Liver (tissue), 9 donors: Measurements from ENCODE around the gene ZNF292. TPM values are rescaled to one million over a fixed set of nuclear protein-coding genes. Genes with fewer than 3 reads are reported as not detected.

Experiments
- DNase-seq: peaks from one replicate; pipeline ENCODE4 v3.0.0-alpha.2; 2017; ENCODE audit warnings: low spot score
- H3K27ac ChIP-seq, 2 donors: one replicate each; pipeline ENCODE4 v1.7.0; 2013; ENCODE audit warnings: inconsistent platforms in 2 of 2, low read length in 2 of 2, control low read depth in 1 of 2, low read depth in 1 of 2, mild to moderate bottlenecking in 1 of 2
- H3K27me3 ChIP-seq, 4 donors: one replicate each; pipeline versions ENCODE4 v1.6.1 to v1.7.0; 2013; ENCODE audit warnings: low read length in 3 of 4, inconsistent platforms in 1 of 4, mild to moderate bottlenecking in 1 of 4, moderate library complexity in 1 of 4; ENCODE audit not compliant: control insufficient read depth in 4 of 4, insufficient read depth in 4 of 4
- H3K36me3 ChIP-seq, 4 donors: one replicate each; pipeline versions ENCODE4 v1.6.1 to v1.7.0; 2013; ENCODE audit warnings: low read length in 3 of 4, mild to moderate bottlenecking in 3 of 4, low read depth in 1 of 4, moderate library complexity in 1 of 4; ENCODE audit not compliant: control insufficient read depth in 4 of 4, insufficient read depth in 3 of 4
- H3K4me1 ChIP-seq, 4 donors: one replicate each; pipeline versions ENCODE4 v1.6.1 to v1.7.0; 2013; ENCODE audit warnings: low read length in 3 of 4, mild to moderate bottlenecking in 3 of 4, moderate library complexity in 1 of 4; ENCODE audit not compliant: control insufficient read depth in 4 of 4, insufficient read depth in 4 of 4
- H3K4me3 ChIP-seq, 3 donors: one replicate each; pipeline versions ENCODE4 v1.6.1 to v1.7.0; 2013; ENCODE audit warnings: low read length in 3 of 3, control low read depth in 1 of 3, low read depth in 1 of 3, mild to moderate bottlenecking in 1 of 3
- H3K9ac ChIP-seq, 2 donors: one replicate each; pipeline ENCODE4 v1.7.0; 2013; ENCODE audit warnings: low read length in 2 of 2, mild to moderate bottlenecking in 2 of 2, moderate library complexity in 2 of 2, control low read depth in 1 of 2, low read depth in 1 of 2
- H3K9me3 ChIP-seq, 4 donors: one replicate each; pipeline versions ENCODE4 v1.6.1 to v1.7.0; 2013; ENCODE audit warnings: low read length in 3 of 4; ENCODE audit not compliant: control insufficient read depth in 4 of 4
- EGR1 ChIP-seq, 2 donors: IDR thresholded peaks; 2 replicates each; pipeline ENCODE4 v1.6.1; 2016 to 2018; ENCODE audit warnings: antibody characterized with exemption in 2 of 2, low read depth in 2 of 2
- FOXA1 ChIP-seq: IDR thresholded peaks from 2 replicates; pipeline ENCODE4 v1.6.1; 2016; ENCODE audit warnings: antibody characterized with exemption
- FOXA2 ChIP-seq: IDR thresholded peaks from 2 replicates; pipeline ENCODE4 v1.6.1; 2016; ENCODE audit warnings: antibody characterized with exemption
- HNF4A ChIP-seq, 2 donors: conservative IDR thresholded peaks; 2 replicates each; pipeline ENCODE4 v1.6.1; 2016; ENCODE audit warnings: antibody characterized with exemption in 2 of 2, mild to moderate bottlenecking in 2 of 2
- HNF4G ChIP-seq: IDR thresholded peaks from 2 replicates; pipeline ENCODE4 v1.6.1; 2016; ENCODE audit warnings: antibody characterized with exemption
- JUND ChIP-seq, 2 donors: IDR thresholded peaks; 2 replicates each; pipeline ENCODE4 v1.6.1; 2016; ENCODE audit warnings: antibody characterized with exemption in 2 of 2
- NR2F2 ChIP-seq: IDR thresholded peaks from 2 replicates; pipeline ENCODE4 v1.6.1; 2016; ENCODE audit warnings: antibody characterized with exemption
- RAD21 ChIP-seq, 2 donors: IDR thresholded peaks; 2 replicates each; pipeline ENCODE4 v1.6.1; 2016; ENCODE audit warnings: antibody characterized with exemption in 2 of 2, mild to moderate bottlenecking in 2 of 2
- SP1 ChIP-seq: IDR thresholded peaks from 2 replicates; pipeline ENCODE4 v1.6.1; 2018; ENCODE audit warnings: antibody characterized with exemption, mild to moderate bottlenecking
- TAF1 ChIP-seq: conservative IDR thresholded peaks from 2 replicates; pipeline ENCODE4 v1.6.1; 2016; ENCODE audit warnings: antibody characterized with exemption, mild to moderate bottlenecking
- YY1 ChIP-seq: IDR thresholded peaks from 2 replicates; pipeline ENCODE4 v1.6.1; 2016; ENCODE audit warnings: antibody characterized with exemption, mild to moderate bottlenecking
- WGBS: extraction: QIAGEN DNeasy Blood & Tissue Kit; methylation state at CpG from one replicate; pipeline ENCODE4 v1.1.7; 2013; 5-methylcytosine and 5-hydroxymethylcytosine counted together
- polyA plus RNA-seq, 2 donors: library from polyadenylated mRNA; stranded (reverse) in 1 of 2; unstranded in 1 of 2; fragments of 200-250 nt in 1 of 2; fragments of >200 nt in 1 of 2; fragmentation: Nextera tagmentation in 1 of 2; extraction: Ambion mirVana in 1 of 2; gene quantifications; one replicate each; pipeline versions ENCODE4 v1.2.1 to v1.2.3, GENCODE V29; 2013 to 2015
- total RNA-seq, 2 donors: library from RNA; depleted of rRNA; stranded (reverse); fragments of >200 nt; gene quantifications; one replicate each; pipeline ENCODE4 v1.2.3, GENCODE V29; 2014
- TF ChIP-seq, protein P1 (sequence below): IDR thresholded peaks from 2 replicates; pipeline ENCODE4 v1.6.1; 2016; ENCODE audit warnings: antibody characterized with exemption
- TF ChIP-seq, protein P2 (sequence below): IDR thresholded peaks from 2 replicates; pipeline ENCODE4 v1.6.1; 2016; ENCODE audit warnings: antibody characterized with exemption
- TF ChIP-seq, protein P3 (sequence below): fragments of 150-350 bp; IDR thresholded peaks from 2 replicates; pipeline ENCODE4 v1.5.1; 2017; ENCODE audit warnings: improper control_type of control experiment, low read depth, low read length; ENCODE audit not compliant: missing input control
- TF ChIP-seq, protein P4 (sequence below): IDR thresholded peaks from 2 replicates; pipeline ENCODE4 v1.6.1; 2016; ENCODE audit warnings: antibody characterized with exemption, mild to moderate bottlenecking
- donor health status: healthy.
- donor health status: healthy.
- donor health status: healthy.
- donor health status: healthy.
- donor health status: healthy.

The ZNF292 gene
- total and polyA plus RNA-seq, 4 donors: 2.7 to 16.4 (median 12.5) TPM

DNA sequence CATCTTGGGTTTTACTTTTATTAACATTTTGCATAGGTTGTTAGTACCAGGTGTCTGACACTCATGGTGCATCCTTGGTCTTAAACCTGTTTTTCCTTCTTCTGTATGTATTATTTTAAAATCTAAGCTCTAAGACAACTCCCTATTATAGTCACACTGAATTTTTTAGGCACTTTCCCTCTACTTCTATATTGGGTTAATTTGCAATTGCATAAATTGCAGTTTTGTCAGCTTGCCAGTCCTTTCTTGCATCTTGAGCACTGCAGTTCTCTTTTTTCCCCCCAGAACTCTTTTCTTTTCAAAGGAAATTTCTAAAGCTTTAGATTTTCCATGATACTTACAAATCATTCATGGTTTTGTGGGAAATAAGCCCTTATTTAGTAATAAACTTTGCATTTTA, 70.6 kb downstream of the ZNF292 start (continued):
- TF ChIP-seq, protein P1, sequence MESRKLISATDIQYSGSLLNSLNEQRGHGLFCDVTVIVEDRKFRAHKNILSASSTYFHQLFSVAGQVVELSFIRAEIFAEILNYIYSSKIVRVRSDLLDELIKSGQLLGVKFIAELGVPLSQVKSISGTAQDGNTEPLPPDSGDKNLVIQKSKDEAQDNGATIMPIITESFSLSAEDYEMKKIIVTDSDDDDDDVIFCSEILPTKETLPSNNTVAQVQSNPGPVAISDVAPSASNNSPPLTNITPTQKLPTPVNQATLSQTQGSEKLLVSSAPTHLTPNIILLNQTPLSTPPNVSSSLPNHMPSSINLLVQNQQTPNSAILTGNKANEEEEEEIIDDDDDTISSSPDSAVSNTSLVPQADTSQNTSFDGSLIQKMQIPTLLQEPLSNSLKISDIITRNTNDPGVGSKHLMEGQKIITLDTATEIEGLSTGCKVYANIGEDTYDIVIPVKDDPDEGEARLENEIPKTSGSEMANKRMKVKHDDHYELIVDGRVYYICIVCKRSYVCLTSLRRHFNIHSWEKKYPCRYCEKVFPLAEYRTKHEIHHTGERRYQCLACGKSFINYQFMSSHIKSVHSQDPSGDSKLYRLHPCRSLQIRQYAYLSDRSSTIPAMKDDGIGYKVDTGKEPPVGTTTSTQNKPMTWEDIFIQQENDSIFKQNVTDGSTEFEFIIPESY: no peak

DNA sequence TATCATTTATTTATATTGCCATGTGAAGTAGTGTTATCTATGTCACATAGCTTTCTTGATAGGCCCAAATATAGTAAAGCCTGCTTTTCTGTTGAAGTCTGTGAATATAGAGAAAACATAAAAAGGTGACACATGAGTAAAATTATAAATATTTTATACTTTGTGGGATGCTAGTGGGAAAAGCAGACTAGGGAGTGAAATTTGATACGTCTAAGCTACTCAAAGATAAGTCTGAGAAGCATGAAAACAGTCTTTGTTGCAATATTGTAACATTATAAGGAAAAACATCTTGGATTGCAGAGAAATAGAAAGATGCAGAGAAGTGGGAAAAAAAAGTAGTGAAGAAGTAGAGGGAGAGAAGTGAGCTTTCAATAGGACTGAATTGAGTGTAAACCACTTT, 75.4 kb downstream of the ZNF292 start:
- Histone ChIP-seq H3K27me3 (no peaks in the 10 kb centered on the region), H3K4me3 (no peak overlapping the region), H3K9ac (no peak overlapping the region), H3K4me1 (no peaks in the 10 kb centered on the region), H3K27ac (no peak overlapping the region), H3K36me3 (peaks cover 0 to 2% (median under 1%) of the 10 kb centered on the region in 4 donors), H3K9me3 (no peaks in the 10 kb centered on the region)
- DNase-seq: no peak
- 96% methylated on average over 1 of the region's 1 CpG for WGBS
- no peak for TF ChIP-seq HNF4G
- TF ChIP-seq, protein P2, sequence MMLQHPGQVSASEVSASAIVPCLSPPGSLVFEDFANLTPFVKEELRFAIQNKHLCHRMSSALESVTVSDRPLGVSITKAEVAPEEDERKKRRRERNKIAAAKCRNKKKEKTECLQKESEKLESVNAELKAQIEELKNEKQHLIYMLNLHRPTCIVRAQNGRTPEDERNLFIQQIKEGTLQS: no peak
- TF ChIP-seq, protein P3, sequence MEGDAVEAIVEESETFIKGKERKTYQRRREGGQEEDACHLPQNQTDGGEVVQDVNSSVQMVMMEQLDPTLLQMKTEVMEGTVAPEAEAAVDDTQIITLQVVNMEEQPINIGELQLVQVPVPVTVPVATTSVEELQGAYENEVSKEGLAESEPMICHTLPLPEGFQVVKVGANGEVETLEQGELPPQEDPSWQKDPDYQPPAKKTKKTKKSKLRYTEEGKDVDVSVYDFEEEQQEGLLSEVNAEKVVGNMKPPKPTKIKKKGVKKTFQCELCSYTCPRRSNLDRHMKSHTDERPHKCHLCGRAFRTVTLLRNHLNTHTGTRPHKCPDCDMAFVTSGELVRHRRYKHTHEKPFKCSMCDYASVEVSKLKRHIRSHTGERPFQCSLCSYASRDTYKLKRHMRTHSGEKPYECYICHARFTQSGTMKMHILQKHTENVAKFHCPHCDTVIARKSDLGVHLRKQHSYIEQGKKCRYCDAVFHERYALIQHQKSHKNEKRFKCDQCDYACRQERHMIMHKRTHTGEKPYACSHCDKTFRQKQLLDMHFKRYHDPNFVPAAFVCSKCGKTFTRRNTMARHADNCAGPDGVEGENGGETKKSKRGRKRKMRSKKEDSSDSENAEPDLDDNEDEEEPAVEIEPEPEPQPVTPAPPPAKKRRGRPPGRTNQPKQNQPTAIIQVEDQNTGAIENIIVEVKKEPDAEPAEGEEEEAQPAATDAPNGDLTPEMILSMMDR: no peak
- no peak for TF ChIP-seq FOXA1
- no peak for TF ChIP-seq SP1
- TF ChIP-seq NR2F2: no peak
- no peak for TF ChIP-seq TAF1
- TF ChIP-seq HNF4A (conservative IDR thresholded peaks at IDR 0.05): no peak
- TF ChIP-seq JUND (IDR thresholded peaks at IDR 0.05): no peak
- TF ChIP-seq FOXA2: no peak
- TF ChIP-seq, protein P1: no peak
- no peak for TF ChIP-seq YY1
- TF ChIP-seq, protein P4, sequence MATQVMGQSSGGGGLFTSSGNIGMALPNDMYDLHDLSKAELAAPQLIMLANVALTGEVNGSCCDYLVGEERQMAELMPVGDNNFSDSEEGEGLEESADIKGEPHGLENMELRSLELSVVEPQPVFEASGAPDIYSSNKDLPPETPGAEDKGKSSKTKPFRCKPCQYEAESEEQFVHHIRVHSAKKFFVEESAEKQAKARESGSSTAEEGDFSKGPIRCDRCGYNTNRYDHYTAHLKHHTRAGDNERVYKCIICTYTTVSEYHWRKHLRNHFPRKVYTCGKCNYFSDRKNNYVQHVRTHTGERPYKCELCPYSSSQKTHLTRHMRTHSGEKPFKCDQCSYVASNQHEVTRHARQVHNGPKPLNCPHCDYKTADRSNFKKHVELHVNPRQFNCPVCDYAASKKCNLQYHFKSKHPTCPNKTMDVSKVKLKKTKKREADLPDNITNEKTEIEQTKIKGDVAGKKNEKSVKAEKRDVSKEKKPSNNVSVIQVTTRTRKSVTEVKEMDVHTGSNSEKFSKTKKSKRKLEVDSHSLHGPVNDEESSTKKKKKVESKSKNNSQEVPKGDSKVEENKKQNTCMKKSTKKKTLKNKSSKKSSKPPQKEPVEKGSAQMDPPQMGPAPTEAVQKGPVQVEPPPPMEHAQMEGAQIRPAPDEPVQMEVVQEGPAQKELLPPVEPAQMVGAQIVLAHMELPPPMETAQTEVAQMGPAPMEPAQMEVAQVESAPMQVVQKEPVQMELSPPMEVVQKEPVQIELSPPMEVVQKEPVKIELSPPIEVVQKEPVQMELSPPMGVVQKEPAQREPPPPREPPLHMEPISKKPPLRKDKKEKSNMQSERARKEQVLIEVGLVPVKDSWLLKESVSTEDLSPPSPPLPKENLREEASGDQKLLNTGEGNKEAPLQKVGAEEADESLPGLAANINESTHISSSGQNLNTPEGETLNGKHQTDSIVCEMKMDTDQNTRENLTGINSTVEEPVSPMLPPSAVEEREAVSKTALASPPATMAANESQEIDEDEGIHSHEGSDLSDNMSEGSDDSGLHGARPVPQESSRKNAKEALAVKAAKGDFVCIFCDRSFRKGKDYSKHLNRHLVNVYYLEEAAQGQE: no peak
- TF ChIP-seq EGR1 (IDR thresholded peaks at IDR 0.05; ENCODE audit: low read depth in 2 of 2): no peak
- no peak for TF ChIP-seq RAD21 (IDR thresholded peaks at IDR 0.05)
